ENCODE data around the gene CALML4.

The CALML4 gene

GRCh38 chr15:68152342-68152741 lies 52.8 kb downstream of the CALML4 start:
- Histone ChIP-seq H3K27me3 (ENCODE audit: low read depth, low read length) (no peaks in the 10 kb centered on the region), H3K4me1 (ENCODE audit: control insufficient read depth in 1 of 2, insufficient read depth in 2 of 2, low read length in 2 of 2) (peaks cover 0 to 9% of the 10 kb centered on the region in 2 donors), H3K27ac (ENCODE audit: low read length) (no peak overlapping the region), H3K4me3 (ENCODE audit: low read depth in 1 of 2, low read length in 2 of 2) (no peak overlapping the region), H3K9me3 (ENCODE audit: control insufficient read depth in 1 of 2, low read length in 2 of 2) (no peaks in the 10 kb centered on the region), H3K36me3 (ENCODE audit: control insufficient read depth in 1 of 2, insufficient read depth in 2 of 2, low read length in 2 of 2) (peaks cover 0 to 4% of the 10 kb centered on the region in 2 donors)

- Histone ChIP-seq H3K4me3 (ENCODE audit: low read depth in 1 of 2, low read length in 2 of 2) (no peak overlapping the region), H3K36me3 (ENCODE audit: control insufficient read depth in 1 of 2, insufficient read depth in 2 of 2, low read length in 2 of 2) (peaks cover 6 to 13% of the 10 kb centered on the region in 2 donors), H3K4me1 (ENCODE audit: control insufficient read depth in 1 of 2, insufficient read depth in 2 of 2, low read length in 2 of 2) (peaks cover 0 to 9% of the 10 kb centered on the region in 2 donors), H3K27me3 (ENCODE audit: low read depth, low read length) (no peaks in the 10 kb centered on the region), H3K27ac (ENCODE audit: low read length) (no peak overlapping the region), H3K9me3 (ENCODE audit: control insufficient read depth in 1 of 2, low read length in 2 of 2) (no peaks in the 10 kb centered on the region)
These were observed 53.9 kb downstream of the CALML4 start for GRCh38 chr15:68151277-68151676.

- Histone ChIP-seq H3K9me3 (ENCODE audit: control insufficient read depth in 1 of 2, low read length in 2 of 2) (no peaks in the 10 kb centered on the region), H3K4me1 (ENCODE audit: control insufficient read depth in 1 of 2, insufficient read depth in 2 of 2, low read length in 2 of 2) (peaks cover 0 to 8% of the 10 kb centered on the region in 2 donors), H3K36me3 (ENCODE audit: control insufficient read depth in 1 of 2, insufficient read depth in 2 of 2, low read length in 2 of 2) (peaks cover 6 to 15% of the 10 kb centered on the region in 2 donors), H3K27me3 (ENCODE audit: low read depth, low read length) (no peaks in the 10 kb centered on the region), H3K27ac (ENCODE audit: low read length) (no peak overlapping the region), H3K4me3 (ENCODE audit: low read depth in 1 of 2, low read length in 2 of 2) (no peak overlapping the region)
These were observed 54.9 kb downstream of the CALML4 start for GRCh38 chr15:68150187-68150586.

- Histone ChIP-seq H3K27ac (ENCODE audit: low read length) (no peak overlapping the region), H3K27me3 (ENCODE audit: low read depth, low read length) (no peaks in the 10 kb centered on the region), H3K36me3 (ENCODE audit: control insufficient read depth in 1 of 2, insufficient read depth in 2 of 2, low read length in 2 of 2) (peaks cover 6 to 15% of the 10 kb centered on the region in 2 donors), H3K9me3 (ENCODE audit: control insufficient read depth in 1 of 2, low read length in 2 of 2) (no peaks in the 10 kb centered on the region), H3K4me1 (ENCODE audit: control insufficient read depth in 1 of 2, insufficient read depth in 2 of 2, low read length in 2 of 2) (no peaks in the 10 kb centered on the region), H3K4me3 (ENCODE audit: low read depth in 1 of 2, low read length in 2 of 2) (no peak overlapping the region)
These were observed 56.1 kb downstream of the CALML4 start for GRCh38 chr15:68149059-68149458.

GRCh38 chr15:68148039-68148438 lies 57.1 kb downstream of the CALML4 start:
- Histone ChIP-seq H3K27ac (ENCODE audit: low read length) (no peak overlapping the region), H3K4me3 (ENCODE audit: low read depth in 1 of 2, low read length in 2 of 2) (no peak overlapping the region), H3K27me3 (ENCODE audit: low read depth, low read length) (no peaks in the 10 kb centered on the region), H3K4me1 (ENCODE audit: control insufficient read depth in 1 of 2, insufficient read depth in 2 of 2, low read length in 2 of 2) (no peaks in the 10 kb centered on the region), H3K36me3 (ENCODE audit: control insufficient read depth in 1 of 2, insufficient read depth in 2 of 2, low read length in 2 of 2) (peaks cover 6 to 21% of the 10 kb centered on the region in 2 donors), H3K9me3 (ENCODE audit: control insufficient read depth in 1 of 2, low read length in 2 of 2) (no peaks in the 10 kb centered on the region)

GRCh38 chr15:68145706-68146105 lies 59.4 kb downstream of the CALML4 start:
- Histone ChIP-seq H3K4me3 (ENCODE audit: low read depth in 1 of 2, low read length in 2 of 2) (no peak overlapping the region), H3K4me1 (ENCODE audit: control insufficient read depth in 1 of 2, insufficient read depth in 2 of 2, low read length in 2 of 2) (no peaks in the 10 kb centered on the region), H3K36me3 (ENCODE audit: control insufficient read depth in 1 of 2, insufficient read depth in 2 of 2, low read length in 2 of 2) (peaks cover 6 to 21% of the 10 kb centered on the region in 2 donors), H3K27ac (ENCODE audit: low read length) (no peak overlapping the region), H3K9me3 (ENCODE audit: control insufficient read depth in 1 of 2, low read length in 2 of 2) (no peaks in the 10 kb centered on the region), H3K27me3 (ENCODE audit: low read depth, low read length) (no peaks in the 10 kb centered on the region)

GRCh38 chr15:68143785-68144184 lies 61.3 kb downstream of the CALML4 start:
- Histone ChIP-seq H3K27me3 (ENCODE audit: low read depth, low read length) (no peaks in the 10 kb centered on the region), H3K27ac (ENCODE audit: low read length) (no peak overlapping the region), H3K4me1 (ENCODE audit: control insufficient read depth in 1 of 2, insufficient read depth in 2 of 2, low read length in 2 of 2) (no peaks in the 10 kb centered on the region), H3K4me3 (ENCODE audit: low read depth in 1 of 2, low read length in 2 of 2) (no peak overlapping the region), H3K36me3 (ENCODE audit: control insufficient read depth in 1 of 2, insufficient read depth in 2 of 2, low read length in 2 of 2) (peaks cover 6 to 21% of the 10 kb centered on the region in 2 donors), H3K9me3 (ENCODE audit: control insufficient read depth in 1 of 2, low read length in 2 of 2) (no peaks in the 10 kb centered on the region)

- Histone ChIP-seq H3K27me3 (ENCODE audit: low read depth, low read length) (no peaks in the 10 kb centered on the region), H3K9me3 (ENCODE audit: control insufficient read depth in 1 of 2, low read length in 2 of 2) (no peaks in the 10 kb centered on the region), H3K27ac (ENCODE audit: low read length) (no peak overlapping the region), H3K36me3 (ENCODE audit: control insufficient read depth in 1 of 2, insufficient read depth in 2 of 2, low read length in 2 of 2) (peaks cover 6 to 21% of the 10 kb centered on the region in 2 donors), H3K4me1 (ENCODE audit: control insufficient read depth in 1 of 2, insufficient read depth in 2 of 2, low read length in 2 of 2) (no peaks in the 10 kb centered on the region), H3K4me3 (ENCODE audit: low read depth in 1 of 2, low read length in 2 of 2) (no peak overlapping the region)
These were observed 62.0 kb downstream of the CALML4 start for GRCh38 chr15:68143129-68143528.

All from muscle layer of duodenum (tissue), 2 donors.